Measurements from ENCODE around the gene ARID1B.
"Not testable (repeated sequence)": the region's sequence is repeated elsewhere in the genome, so short reads cannot be mapped to it uniquely, and the experiment has no call there.

The ARID1B gene

DNA sequence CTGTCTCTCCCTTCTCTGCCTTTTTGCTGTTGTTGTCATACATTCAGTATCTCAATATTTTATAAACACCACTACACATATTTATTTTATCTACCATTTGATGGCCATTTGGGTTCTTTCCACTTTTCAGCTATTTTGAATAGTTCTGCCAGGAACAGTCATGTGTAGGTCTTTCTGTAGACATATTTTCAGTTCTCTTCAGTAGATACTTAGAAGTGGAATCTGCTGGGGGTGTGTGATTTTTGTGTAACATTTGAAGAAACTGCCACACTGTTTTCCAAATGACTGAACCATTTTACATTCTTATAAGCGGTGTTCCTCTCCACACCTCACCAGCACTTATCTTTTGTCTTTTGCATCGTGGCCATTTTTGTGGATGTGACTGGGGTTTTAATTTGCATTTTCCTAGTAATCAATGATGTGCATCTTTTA is 197.7 kb downstream of the ARID1B start:
- DNase-seq, result no peak

- DNase-seq, result no peak
These were observed 198.2 kb downstream of the ARID1B start for GRCh38 chr6:156975414-156975813.

GRCh38 chr6:156976216-156977127 is 199.3 kb downstream of the ARID1B start:
- DNase-seq, result no peak

DNA sequence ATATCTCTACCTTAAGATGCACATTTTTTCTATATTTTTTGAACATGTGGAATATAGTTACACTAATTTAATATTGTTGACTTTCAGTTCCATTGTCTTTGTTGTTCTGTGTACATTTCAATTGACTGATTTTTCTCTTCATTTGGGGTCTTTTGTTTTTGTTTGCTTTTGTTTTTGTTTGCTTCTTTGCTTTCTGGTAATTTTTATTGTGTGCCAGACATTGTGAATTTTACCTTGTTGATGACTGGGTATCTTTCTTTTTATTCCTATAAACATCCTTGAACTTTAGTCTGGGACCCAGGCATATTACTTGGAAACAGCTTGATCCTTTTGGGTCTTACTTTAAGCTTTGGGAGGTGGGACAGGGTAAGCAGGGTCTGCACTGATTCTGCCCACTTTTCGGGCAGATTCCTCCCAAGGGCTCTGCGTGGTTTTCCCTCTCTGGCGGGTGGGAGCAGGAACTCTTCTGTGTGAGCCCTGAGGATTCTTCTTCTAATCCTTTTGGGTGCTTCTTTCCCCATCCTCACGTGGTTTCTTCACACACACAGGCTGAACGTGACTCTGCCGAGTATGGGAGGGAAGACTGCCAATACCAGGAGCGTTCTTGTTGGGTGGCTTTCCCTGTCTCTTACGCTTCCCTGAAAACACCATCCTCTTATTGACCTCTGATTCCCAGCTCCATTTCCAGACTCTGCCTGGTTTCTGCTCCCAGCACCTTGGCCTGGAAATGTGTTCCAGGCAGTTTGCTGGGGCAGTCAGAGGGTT is 200.5 kb downstream of the ARID1B start:
- no peak for DNase-seq

GRCh38 chr6:156978948-156979347 is 201.8 kb downstream of the ARID1B start:
- no peak for DNase-seq

- no peak for DNase-seq
These were observed 203.3 kb downstream of the ARID1B start for GRCh38 chr6:156980515-156980914.

- no peak for DNase-seq
These were observed 203.8 kb downstream of the ARID1B start for GRCh38 chr6:156980948-156981347.

- no peak for DNase-seq
These were observed 205.0 kb downstream of the ARID1B start for GRCh38 chr6:156982168-156982567.

GRCh38 chr6:156982864-156983263 is 205.7 kb downstream of the ARID1B start:
- not testable (repeated sequence) for DNase-seq

- no peak for DNase-seq
These were observed 207.1 kb downstream of the ARID1B start for GRCh38 chr6:156984178-156984738.

GRCh38 chr6:156985309-156985708 is 208.1 kb downstream of the ARID1B start:
- DNase-seq, result no peak

DNA sequence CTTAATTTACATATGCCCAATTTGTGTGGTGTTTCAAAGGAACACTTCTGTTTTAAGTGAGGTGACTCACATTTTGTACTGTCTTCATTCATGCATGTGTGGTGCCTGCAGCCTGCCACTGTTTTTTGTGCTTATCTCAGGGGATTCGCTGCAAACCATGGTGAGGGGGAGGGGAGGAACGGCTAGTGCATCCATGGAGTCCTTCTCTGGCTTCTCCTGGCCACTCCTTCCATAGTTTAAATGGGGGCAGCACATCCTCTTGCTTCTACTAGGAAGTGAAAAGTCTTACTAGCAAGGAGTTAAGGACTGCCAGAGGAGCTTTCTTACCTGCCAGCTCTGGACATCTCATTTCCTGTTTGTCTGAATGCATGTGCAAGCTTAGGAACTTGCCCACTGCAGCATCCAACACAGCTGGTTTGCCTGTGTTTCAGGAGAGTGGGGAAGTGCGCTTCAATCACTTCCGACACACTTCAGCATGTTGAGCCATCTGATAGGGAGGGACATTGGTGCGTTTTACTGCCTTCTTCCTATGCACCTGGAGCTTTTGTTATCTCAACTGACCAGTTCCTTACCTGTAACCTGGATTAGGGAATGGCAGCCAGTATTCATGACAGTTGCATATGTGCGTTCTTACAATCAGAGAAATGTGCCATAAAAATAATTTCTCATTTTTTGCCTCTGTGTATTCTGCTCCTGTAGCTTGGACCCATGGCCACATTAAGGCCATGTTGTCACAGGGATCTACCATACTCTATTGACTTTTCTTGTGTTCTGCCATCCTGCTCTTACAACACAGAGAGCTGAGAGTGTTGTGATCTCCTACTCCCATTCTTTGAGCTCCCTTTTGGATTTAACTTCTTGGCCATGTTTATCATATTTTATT is 211.3 kb downstream of the ARID1B start:
- no peak for DNase-seq

- no peak for DNase-seq
These were observed 212.1 kb downstream of the ARID1B start for GRCh38 chr6:156989159-156989806.

DNA sequence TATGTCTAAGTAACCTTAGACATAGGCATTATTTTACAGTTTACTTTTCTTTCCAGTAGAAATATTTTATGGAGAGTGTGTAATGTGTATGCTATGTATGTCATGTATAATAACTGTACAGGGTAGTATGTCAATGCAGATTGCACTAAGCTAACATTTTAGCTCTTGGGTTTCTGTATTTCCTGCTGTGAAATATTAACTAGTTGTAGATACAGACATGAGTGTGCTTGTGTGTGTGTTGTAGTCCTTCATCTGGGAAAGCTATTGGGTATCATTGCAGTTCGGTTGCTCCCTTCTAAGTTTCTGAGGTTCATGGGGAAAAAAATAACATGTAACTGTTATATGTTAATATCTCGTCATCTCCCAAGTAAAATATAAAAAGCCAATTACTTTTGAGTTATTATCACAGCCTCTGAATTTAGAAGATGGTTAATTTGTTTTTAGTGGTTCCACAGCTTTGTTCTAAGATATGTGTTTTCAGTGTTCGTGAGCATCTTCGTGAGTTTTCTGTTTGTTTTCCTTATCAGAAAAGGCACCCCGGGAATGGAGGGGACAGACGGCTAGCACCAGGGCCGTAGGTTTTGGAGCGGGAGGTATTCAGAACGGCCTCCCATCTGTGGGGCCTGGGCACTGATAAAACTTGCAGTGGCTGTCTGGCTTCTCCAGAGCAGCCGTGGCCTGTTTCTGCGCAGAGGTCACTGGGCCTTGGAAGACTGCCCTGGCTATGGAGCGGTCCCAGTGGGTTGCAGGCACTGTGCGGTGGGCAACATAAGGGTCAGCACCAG is 215.0 kb downstream of the ARID1B start:
- DNase-seq, result no peak

DNA sequence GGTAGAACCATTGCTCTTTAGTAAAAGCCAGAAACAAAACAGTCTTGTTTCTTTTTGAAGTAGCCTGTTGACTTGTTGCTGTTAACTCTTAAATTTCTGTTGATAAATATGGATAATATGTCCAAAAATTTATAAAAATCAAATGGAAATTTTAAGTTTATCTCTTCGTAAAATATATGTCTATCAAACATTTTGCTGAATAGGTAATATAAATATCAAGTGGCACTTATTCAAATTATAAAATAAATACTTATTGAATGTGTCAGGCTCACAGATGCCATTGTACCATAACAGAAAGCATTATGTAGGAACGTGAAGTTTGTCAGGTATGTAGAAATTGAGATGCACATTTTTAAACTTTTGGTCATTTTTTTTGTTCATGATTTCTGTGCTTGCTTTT is 216.5 kb downstream of the ARID1B start:
- DNase-seq, result no peak

DNA sequence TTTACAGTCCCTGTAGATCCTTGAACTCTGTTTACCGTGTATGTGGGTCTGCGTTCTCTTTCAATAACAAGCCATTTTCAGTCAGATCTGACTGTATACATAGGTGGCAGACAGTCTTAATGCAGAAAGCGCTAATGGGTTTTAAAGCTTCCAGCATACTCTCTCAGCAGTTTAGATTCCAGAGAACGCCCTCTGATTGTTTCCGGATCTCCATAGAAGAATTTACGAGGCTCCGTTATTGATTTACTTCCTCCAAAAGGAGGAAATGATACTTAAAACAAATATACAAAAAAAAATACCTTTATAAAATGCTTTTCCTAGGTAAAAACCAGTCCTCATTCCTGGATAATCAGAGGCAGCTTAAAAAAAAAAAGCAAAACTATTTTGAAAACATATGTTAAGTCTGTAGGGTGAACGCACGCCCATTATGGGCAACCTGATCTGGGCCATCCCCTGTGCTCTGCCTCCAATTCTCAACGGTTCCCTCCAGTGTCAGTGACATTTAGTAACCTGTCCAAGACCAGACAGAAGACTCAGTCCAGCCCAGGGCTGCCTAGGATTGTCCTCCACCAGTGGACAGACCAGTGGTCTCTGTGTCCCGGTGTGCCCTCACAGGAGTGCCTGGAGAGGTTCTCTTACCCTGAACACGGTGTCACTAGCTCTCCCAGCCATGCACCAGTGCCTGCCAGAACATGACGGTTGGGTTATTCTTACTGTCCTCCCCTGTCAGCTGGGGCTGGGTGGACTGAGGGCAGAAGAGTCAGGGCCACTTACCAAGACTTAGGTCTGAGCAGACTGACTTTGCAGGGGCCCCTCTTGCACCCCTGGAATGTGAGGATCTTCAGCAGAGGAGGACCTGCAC is 217.3 kb downstream of the ARID1B start:
- DNase-seq, result no peak

- no peak for DNase-seq
These were observed 218.3 kb downstream of the ARID1B start for GRCh38 chr6:156995502-156995901.

GRCh38 chr6:156996265-156996664 is 219.1 kb downstream of the ARID1B start:
- DNase-seq, result no peak

GRCh38 chr6:156998794-156999330 is 221.7 kb downstream of the ARID1B start:
- DNase-seq, result no peak

DNA sequence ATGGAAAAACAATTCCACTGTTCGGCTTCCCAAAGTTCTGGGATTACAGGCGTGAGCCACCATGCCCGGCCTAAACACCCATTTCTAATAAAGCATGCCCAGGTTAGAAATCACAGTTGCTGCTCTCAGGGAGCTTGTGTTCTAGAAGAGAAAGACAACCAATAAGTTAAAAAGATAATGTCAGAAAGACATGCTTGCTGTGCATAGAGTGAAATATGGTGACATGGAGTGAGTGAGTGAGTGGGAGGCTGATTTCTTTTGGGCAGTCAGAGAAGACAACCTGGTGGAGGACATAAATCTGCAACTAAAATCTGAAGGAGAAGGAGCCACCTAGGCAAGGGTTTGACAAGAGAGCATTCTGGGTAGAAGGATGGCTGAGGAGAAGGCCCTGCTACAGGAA is 222.6 kb downstream of the ARID1B start:
- DNase-seq, result no peak
